Measurements from ENCODE around the gene FBXL7. TPM values are rescaled to one million over a fixed set of nuclear protein-coding genes. Genes with fewer than 3 reads are reported as not detected.

FBXL7 gene
- polyA plus RNA-seq, 3 donors: not detected

DNA sequence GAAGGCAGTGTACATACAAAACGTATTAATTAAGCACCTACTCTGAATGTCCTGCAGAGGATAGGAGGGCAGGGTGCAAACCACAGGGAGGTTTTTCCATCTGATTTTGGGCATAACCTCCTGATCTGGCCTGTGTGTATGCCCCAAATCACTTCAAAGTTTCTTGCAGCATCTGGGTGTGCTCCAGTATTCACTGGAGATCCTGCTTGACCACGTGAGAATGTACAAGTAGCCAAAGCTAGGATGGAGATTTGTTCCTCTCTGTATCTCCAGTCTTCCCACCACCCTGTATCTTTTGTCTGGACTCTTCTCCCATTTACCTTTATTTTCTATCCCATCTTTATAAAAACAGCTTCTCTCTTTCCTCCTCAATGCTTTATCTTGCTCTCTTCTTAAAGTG lies 207.7 kb downstream of the FBXL7 start:
- no peaks in the 10 kb centered on the region for H3K27me3 Mint-ChIP-seq (ENCODE audit: low read depth in 3 of 3)
- DNase-seq: no peak
- Histone ChIP-seq H3K27me3 (ENCODE audit: control insufficient read depth in 2 of 2, insufficient read depth in 2 of 2, low read length in 2 of 2) (no peaks in the 10 kb centered on the region), H3K4me2 (replicated peaks; ENCODE audit: extremely low read depth, low read length, poor library complexity, severe bottlenecking) (no peak overlapping the region), H3K36me3 (replicated peaks in 1 of 2; ENCODE audit: control insufficient read depth in 1 of 2, insufficient read depth in 2 of 2, low read length in 2 of 2) (no peaks in the 10 kb centered on the region), H4K20me1 (ENCODE audit: insufficient read depth, low read length) (no peaks in the 10 kb centered on the region), H3K79me2 (ENCODE audit: insufficient read depth, low read length) (no peaks in the 10 kb centered on the region), H3K4me1 (ENCODE audit: control insufficient read depth in 1 of 2, insufficient read depth in 2 of 2, low read length in 2 of 2) (no peaks in the 10 kb centered on the region), H3K9me3 (replicated peaks in 1 of 2; ENCODE audit: control insufficient read depth in 1 of 2, insufficient read depth in 1 of 2, low read length in 2 of 2) (peaks cover 17% of the 10 kb centered on the region in 2 donors), H3K9ac (ENCODE audit: insufficient read depth, low read length, poor library complexity, severe bottlenecking) (no peak overlapping the region), H2AFZ (ENCODE audit: insufficient read depth, low read depth, low read length, poor library complexity, severe bottlenecking) (no peak overlapping the region), H3K27ac (ENCODE audit: low read depth in 1 of 2, low read length in 2 of 2) (no peak overlapping the region), H3K4me3 (replicated peaks in 1 of 3; ENCODE audit: low read depth in 2 of 3, low read length in 3 of 3) (no peak overlapping the region)
- H3K9me3 Mint-ChIP-seq: peaks cover 0 to 5% (median 3%) of the 10 kb centered on the region in 7 donors
- no peaks in the 10 kb centered on the region for H3K36me3 Mint-ChIP-seq
- intact Hi-C loops (cut with micrococcal nuclease): no loop called here
- H3K4me1 Mint-ChIP-seq: no peaks in the 10 kb centered on the region
- TF ChIP-seq CTCF (IDR thresholded peaks at IDR 0.05): no peak
- peak overlapping the region in 1 of 7 donors; percentile 36 for H3K27ac Mint-ChIP-seq
- WGBS (ENCODE audit: insufficient coverage): 60% methylated on average over 1 of the region's 2 CpGs
- H3K4me3 Mint-ChIP-seq: no peak overlapping the region

DNA sequence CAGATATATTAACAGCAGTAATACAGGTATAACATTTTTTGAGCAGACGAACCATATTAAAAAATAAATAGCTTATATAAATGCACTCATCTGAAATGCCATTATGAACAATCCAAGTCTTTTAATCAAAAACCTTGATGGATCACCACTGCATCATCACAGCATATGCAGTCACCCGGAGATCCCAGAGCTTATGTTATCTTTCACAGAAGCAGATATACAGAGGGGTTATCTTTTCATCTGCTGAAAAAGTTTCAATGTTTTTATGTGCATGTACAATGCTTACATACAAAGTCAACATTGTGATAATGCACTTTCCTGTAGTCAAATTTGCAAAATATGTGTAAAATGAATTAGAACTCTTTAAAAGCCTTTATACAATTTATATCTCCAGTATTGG lies 211.9 kb downstream of the FBXL7 start:
- intact Hi-C loops (cut with micrococcal nuclease): no loop called here
- Histone ChIP-seq H4K20me1 (ENCODE audit: insufficient read depth, low read length) (no peaks in the 10 kb centered on the region), H3K27ac (ENCODE audit: low read depth in 1 of 2, low read length in 2 of 2) (no peak overlapping the region), H3K79me2 (ENCODE audit: insufficient read depth, low read length) (no peaks in the 10 kb centered on the region), H3K27me3 (ENCODE audit: control insufficient read depth in 2 of 2, insufficient read depth in 2 of 2, low read length in 2 of 2) (no peaks in the 10 kb centered on the region), H2AFZ (ENCODE audit: insufficient read depth, low read depth, low read length, poor library complexity, severe bottlenecking) (no peak overlapping the region), H3K36me3 (replicated peaks in 1 of 2; ENCODE audit: control insufficient read depth in 1 of 2, insufficient read depth in 2 of 2, low read length in 2 of 2) (no peaks in the 10 kb centered on the region), H3K4me3 (replicated peaks in 1 of 3; ENCODE audit: low read depth in 2 of 3, low read length in 3 of 3) (no peak overlapping the region), H3K4me2 (replicated peaks; ENCODE audit: extremely low read depth, low read length, poor library complexity, severe bottlenecking) (no peak overlapping the region), H3K9ac (ENCODE audit: insufficient read depth, low read length, poor library complexity, severe bottlenecking) (no peak overlapping the region), H3K9me3 (replicated peaks in 1 of 2; ENCODE audit: control insufficient read depth in 1 of 2, insufficient read depth in 1 of 2, low read length in 2 of 2) (peaks cover 11 to 17% of the 10 kb centered on the region in 2 donors), H3K4me1 (ENCODE audit: control insufficient read depth in 1 of 2, insufficient read depth in 2 of 2, low read length in 2 of 2) (no peaks in the 10 kb centered on the region)
- DNase-seq: no peak
- 100% methylated on average over 1 of the region's 2 CpGs for WGBS (ENCODE audit: insufficient coverage)
- TF ChIP-seq CTCF (IDR thresholded peaks at IDR 0.05): no peak
- Mint-ChIP-seq H3K36me3 (no peaks in the 10 kb centered on the region), H3K4me1 (no peaks in the 10 kb centered on the region), H3K27ac (no peak overlapping the region), H3K9me3 (peaks cover 0 to 16% (median 7%) of the 10 kb centered on the region in 7 donors), H3K27me3 (ENCODE audit: low read depth in 3 of 3) (no peaks in the 10 kb centered on the region), H3K4me3 (no peak overlapping the region)

Measured in CD14-positive monocyte (primary cell).